ENCODE measurements around the gene SCAPER.
A peak's percentile ranks its signal among the peaks of the same experiment; 100 is the strongest.

The SCAPER gene, protein sequence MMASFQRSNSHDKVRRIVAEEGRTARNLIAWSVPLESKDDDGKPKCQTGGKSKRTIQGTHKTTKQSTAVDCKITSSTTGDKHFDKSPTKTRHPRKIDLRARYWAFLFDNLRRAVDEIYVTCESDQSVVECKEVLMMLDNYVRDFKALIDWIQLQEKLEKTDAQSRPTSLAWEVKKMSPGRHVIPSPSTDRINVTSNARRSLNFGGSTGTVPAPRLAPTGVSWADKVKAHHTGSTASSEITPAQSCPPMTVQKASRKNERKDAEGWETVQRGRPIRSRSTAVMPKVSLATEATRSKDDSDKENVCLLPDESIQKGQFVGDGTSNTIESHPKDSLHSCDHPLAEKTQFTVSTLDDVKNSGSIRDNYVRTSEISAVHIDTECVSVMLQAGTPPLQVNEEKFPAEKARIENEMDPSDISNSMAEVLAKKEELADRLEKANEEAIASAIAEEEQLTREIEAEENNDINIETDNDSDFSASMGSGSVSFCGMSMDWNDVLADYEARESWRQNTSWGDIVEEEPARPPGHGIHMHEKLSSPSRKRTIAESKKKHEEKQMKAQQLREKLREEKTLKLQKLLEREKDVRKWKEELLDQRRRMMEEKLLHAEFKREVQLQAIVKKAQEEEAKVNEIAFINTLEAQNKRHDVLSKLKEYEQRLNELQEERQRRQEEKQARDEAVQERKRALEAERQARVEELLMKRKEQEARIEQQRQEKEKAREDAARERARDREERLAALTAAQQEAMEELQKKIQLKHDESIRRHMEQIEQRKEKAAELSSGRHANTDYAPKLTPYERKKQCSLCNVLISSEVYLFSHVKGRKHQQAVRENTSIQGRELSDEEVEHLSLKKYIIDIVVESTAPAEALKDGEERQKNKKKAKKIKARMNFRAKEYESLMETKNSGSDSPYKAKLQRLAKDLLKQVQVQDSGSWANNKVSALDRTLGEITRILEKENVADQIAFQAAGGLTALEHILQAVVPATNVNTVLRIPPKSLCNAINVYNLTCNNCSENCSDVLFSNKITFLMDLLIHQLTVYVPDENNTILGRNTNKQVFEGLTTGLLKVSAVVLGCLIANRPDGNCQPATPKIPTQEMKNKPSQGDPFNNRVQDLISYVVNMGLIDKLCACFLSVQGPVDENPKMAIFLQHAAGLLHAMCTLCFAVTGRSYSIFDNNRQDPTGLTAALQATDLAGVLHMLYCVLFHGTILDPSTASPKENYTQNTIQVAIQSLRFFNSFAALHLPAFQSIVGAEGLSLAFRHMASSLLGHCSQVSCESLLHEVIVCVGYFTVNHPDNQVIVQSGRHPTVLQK (N-terminal part only)

DNA sequence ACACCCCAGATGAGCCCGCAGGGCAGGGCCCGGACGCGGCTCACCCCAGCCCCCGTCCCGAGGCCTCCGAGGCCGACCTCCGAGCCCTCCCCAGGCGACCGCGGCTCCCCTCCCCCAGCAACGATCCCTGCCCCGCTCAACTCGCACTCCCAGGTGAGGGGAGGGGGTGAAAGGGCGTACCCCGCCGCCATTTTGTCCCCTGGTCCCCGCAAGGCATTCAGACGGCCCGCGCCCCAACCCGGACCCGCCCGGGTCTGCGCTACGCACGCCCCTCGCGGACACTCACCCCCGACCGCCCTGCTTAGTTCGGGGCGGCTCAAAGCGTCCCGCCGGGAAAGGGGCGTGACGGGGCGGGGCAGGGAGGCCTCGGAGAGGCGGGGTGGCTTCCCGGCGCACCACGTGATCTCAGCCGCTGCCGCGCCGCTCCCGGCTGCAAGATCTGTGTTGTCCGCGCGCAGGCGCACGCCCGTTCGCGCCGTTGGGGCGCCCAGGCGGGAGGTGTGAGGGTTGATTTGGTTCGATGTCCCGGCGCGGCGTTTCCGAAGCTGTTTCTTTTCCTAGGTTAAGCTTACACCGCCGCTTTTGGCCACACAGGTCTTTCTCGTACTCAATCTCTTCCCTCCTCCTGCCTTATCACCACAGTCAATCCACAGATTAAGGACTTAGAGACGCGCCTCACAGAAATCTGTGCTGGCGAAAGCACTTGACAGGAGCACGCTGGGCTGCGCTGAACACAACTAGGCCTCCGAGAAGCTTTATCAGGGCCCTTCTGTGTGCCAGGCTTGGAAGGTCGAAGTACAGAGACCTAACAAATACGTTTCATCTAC is at the start of gene SCAPER:
SCAPER (minus strand) TSS at position 328 of the 827 bp plus-strand sequence. CDS start 21,523 bp downstream, outside the sequence.
- DNase-seq: peak; percentile 92

DNA sequence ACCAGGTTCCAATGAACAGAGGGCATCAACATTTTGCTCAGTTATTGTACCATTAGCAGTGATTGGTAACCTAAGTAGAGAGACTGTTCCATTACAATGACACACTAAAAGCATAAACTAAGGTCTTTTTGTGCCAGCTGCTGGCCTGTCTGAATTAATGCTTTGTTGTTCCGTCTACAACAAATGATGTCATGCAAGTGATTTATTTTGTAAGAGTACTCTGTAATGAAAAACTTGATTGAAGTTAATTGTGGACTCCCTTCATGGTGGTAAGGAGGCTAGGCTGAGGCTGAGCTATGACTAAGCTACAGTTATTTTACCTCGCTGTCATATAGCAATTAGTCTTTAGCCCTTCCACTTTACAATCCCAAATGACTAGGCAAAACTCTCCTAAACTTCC is 49.6 kb upstream of the SCAPER start:
- DNase-seq: no peak

DNA sequence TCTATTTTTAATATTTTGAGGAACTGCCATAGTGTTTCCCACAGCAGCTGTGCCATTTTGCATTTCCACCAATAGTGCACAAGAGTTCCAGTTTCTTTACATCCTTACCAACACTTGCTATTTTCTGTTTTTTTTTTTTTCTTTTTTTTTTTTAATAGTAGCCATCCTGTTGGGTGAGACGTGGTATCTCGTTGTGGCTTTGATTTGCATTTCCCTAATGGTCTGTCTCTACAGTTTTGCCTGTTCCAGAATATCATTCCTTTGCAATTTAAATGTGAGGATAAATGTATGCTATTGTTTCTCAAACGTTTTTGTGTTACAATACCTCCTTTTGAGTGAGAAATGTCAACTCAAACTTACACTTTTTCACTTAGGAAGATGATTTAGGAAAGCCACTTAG is 48.8 kb upstream of the SCAPER start:
- no peak for DNase-seq

DNA sequence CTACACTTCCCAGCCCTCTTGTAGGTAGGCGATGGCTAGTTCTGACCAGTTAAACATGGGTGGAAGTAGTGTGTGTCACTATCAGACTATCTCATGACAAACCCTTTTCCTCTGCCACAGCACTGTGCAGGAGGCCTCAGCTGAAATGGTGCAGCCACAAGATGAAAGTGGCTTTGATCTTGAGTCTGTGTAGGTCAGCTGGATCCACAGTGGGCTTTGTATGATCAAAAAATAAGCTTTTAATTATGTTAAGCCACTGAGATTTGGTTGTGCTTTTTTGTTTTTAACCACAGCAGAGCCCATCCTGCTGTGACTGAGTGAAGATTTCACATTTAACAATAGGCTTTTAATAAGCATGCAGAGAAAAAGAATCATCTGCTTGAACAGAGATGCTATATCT is 46.1 kb upstream of the SCAPER start:
- no peak for DNase-seq

DNA sequence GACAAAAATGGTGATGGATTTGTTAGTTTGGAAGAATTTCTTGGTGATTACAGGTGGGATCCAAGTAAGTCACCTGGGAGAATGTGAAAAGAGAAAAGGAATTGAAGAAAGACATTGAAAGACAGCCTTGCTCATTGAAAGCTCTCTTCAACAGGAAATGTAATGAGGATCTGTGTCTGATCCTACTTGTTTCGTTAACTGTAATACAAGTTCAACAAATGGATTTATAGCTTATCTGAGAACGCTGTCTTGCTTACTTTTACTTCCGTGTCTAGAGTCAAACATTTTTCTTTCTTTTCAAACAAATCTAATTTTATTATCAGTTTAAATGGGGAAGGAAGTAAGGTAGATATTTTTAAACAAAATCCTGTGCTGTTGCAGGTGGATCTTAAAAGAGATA is 42.3 kb upstream of the SCAPER start:
- no peak for DNase-seq

DNA sequence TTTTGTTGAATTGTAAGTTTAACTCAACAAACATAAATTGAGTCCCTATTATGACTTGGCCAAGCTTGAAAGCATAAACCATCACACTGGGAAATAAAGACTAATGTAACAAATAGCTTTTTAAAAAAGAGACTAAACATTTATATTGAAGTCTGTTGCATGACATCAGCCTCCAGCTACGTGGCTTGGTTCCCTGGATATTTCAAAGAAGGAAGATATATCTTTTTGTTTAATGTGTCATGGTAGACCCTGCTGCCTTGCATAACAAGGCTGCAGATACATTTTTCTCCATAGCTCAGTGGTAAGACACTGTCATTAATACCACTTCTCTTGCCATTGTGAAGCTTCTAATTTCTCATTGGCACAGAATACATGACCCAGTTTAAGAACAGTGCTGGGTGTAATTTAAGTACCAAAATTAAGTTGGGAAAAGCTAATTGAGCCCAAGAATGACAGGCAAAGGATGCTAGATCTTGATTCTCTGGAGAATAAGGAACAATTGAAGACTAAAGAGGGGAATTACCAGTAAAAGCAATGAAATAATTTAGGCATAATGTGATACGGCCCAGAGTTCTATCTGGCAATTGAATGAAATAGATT is 40.5 kb upstream of the SCAPER start:
- no peak for DNase-seq

DNA sequence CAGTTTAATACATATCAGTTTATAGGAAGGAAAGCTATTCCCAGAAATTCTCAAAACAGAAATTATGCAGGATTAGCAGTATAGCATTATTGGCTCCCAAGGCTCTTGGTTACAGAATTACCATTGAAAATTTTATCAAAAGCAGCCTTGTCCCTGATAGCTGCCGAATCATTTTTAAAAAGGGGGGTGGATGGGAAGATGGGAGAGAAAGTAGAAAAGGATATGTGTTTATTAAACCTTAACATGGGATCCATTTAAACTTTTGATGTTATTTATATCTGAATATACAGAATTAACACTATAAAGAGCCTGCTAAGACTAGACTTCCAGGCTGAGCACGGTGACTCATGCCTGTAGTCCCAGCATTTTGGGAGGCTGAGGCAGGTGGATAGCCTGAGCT is 37.2 kb upstream of the SCAPER start:
- DNase-seq: no peak

DNA sequence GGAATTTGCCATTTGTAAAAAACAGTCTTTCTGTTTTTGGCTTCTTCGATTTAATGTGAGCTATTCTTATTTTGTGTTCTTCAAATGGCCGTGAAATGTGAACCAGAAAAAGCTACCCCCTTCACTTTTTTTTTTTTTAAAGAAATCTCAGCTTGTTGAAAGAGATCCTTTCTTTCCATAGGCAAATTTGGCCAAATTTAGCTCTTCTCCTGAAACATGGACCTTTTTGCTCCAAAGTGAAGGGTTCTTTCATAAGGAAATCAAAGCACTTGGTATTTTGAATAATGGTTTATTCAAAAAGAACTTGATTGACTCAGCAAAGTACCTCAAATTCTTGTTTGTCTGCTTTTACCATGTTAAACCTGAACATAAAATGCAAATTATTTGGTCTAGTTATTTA is 36.5 kb upstream of the SCAPER start:
- DNase-seq: no peak

DNA sequence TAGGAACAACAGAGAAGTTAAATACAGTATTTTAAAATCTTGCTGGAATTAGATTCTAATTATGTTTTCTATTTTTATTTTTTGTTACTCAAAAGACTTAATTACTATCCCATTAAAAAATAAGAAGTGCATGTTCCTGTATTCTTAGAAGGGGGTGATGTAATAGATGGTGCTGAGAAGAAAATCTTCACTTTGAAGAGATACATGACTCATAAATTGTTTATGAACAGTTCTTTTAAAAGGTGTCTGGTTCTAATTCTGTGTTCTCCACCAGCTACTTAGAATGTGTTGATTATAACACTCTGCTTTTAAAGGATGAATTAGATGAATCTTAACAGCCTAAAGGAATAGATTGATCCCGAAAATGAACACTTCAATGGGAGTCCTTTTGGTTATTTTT is 34.6 kb upstream of the SCAPER start:
- no peak for DNase-seq

DNA sequence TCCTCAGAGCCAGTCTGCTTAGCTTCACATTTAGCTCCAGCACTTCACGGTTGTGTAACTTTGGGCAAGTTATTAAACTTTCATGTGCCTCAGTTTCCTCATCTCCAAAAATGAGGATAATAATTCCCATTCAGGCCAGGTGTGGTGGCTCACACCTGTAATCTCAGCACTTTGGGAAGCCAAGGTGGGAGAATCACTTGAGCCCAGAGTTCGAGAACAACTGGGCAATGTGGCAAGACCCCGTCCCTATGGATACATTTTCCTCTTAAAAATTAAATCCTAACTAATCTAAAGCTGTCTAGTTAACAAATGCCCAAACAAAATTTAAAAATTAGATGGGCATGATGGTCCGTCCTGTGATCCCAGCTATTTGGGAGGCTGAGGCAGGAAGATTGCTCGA is 33.6 kb upstream of the SCAPER start:
- DNase-seq: no peak

DNA sequence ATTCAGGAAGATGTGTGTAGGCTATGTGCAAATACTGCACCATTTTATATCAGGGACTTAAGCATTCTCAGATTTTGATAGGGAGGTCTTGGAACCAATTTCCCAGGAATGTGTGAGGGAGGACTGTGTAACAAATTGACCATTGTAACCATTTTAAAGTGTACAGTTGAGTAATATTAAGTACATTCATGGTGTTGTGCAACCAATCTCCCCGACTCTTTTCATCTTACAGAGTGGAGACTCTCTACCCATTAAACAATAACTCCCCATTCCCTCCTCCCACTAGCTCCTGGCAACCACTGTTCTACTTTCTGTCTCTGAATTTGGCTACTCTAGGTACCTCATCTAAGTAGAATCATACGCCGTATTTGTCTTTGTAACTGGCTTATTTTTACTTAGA is 31.5 kb upstream of the SCAPER start:
- DNase-seq: no peak

DNA sequence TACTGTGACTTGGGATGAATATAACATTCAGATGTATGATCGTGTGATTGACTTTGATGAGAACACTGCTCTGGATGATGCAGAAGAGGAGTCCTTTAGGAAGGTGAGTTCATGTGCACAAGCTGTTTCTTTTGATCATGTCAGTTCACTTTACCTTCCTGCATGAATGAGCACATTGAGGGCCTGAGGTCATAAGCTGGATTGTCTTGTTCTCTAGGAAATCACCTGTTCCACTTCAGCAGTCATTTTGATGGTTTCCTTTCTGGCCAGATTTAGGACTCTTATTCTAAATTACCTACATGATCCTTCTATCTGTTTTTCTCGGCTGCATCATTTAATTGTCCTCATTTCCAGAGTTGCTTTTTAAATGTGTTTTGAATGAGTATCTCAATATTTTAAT is 30.5 kb upstream of the SCAPER start:
- DNase-seq: no peak

DNA sequence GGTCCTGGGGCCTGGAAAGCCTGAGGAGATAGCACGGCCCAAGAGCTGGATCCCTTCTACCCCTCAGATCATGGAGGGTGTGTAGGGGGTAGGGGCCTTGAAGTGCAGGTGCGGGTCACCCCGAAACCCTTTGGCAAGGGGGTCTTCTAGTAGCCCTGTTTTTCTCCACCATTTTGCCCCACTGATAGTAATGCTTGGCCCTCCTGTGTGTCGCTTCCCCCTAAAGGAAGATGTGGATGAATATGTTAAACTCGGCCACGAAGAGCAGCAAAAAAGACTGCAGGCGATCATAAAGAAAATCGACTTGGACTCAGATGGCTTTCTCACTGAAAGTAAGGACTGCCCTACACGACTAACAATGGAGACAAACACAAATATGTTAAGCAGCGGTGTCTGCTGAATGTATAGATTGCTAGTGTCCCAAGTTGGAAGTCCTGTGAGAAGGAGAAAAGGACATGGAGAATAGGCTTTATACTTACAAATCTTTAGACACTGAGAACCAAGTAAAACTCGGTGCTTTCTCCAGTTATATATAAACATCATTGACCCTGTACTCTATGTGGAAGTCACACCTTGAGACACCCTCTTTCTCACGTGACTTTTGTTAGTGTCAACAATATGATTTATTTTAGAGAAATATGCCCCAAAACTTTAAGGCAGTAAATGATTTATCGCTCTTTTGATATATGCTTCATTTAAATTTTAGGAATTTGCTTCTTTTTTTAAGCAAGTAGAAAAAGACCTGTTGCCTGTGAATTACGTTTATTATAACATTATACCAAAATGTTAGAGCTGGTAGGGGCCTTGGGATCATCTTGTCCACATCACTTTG is 27.2 kb upstream of the SCAPER start:
- DNase-seq: no peak

DNA sequence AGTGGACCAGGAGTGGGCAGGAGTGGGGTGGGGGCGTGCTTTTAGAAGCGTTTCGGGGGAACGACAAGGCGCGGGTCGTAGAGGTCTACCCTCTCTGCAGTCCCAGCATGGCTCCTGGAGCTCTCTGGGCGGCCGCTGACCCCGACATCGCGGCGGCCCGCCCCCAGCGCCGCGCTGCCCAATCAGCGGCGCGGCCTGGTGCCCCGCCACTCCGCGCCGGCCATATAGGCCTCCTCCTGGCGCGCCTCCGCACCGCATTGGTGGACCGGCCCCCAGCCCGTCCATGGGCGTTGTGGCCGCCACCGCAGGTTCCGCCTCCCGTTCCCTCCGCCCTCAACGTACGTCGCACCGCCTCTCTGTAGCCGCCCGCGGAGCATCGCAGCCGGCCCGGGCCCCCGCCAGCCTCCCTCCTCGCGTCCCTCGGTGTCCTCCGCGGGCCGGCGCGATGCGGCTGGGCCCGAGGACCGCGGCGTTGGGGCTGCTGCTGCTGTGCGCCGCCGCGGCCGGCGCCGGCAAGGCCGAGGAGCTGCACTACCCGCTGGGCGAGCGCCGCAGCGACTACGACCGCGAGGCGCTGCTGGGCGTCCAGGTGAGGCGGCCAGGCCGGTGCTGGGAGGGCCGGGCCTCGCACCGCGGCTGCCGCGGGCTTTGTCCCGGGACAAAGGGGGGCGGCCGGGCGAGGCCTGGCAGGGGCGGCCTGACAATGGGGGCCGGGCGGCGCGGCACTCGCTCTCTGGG is 26.4 kb upstream of the SCAPER start, which contains the start of gene RCN2:
RCN2 (plus strand) TSS at position 353 of the 738 bp plus-strand sequence; CDS start at position 446, 93 bp downstream.
- DNase-seq: peak; percentile 93

DNA sequence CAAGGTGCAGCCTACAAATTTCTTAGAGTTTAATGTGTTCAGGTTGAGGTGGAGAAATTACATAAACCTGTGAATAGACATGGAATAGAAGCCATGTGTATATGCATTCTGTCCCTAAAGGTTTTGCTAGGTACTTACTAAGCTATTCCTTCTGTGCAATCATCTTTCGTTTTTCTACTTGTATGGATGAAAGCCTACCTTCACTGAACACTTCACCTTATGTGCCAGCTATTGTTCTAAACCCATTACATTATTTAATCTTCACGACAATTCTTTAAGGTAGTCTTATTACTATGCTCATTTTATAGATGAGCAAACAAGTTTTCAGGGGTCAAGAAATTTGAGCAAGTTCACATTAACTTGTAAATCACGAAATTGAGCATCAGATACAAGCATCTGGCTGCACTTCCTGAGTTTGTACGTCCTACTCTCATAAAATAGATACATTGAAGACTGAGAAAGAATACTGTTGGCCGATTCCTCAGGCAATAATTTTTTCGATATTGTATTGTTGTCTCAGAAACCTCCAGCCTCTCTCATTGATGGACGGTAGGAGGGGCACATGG is 25.8 kb upstream of the SCAPER start:
- DNase-seq: no peak

DNA sequence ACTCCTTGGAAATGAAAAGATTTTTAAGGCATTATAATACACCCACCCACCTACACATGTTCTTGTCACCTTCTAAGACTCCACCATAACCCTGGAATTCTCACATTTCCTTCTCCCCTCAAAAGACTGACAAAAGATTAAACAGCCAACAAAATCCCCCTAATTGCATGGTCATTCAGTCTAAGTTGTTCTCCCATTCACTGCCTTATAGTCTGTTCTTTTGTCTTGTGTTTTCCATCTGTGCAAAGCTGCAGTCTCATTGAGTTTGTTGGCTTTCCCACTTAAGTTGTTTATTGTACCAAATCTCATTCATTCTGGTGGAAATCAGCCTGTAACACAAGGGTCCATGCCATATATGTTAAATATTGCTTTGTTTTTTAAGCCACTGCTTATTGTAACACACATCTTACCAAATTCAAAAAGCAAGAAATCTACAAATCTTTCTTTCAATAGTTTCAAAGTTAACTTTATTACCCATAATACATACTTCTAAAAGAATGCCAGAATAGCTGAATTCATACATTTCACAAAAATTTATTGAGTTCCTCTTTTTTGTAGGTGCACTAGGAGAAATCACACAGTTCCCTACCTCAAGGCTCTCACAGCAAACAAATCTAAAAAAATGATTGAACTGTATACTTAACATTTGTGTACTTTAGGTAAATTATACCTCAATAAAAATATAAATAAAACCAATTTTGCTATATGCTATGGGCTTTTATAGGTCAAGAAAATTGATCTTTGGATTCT is 24.0 kb upstream of the SCAPER start:
- no peak for DNase-seq

DNA sequence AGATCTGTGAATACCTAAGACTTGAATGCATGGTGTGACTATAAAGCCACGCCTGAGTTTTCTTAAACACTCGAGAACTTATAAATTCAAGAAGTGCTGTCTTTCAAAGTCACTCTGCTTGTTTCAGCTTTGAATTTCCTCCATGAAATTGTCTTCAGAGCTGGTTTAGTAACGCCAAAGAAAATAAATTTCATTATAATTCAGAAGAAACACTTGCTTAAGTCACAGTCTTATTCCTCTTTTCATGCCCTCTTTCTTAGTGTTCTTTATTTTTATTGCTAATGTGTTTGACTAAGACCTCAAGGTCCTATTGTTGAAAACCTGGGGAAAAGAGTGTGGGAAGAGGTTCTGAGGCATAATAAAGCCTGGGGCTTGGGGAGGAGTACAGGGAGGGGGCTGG is 23.1 kb upstream of the SCAPER start:
- no peak for DNase-seq

DNA sequence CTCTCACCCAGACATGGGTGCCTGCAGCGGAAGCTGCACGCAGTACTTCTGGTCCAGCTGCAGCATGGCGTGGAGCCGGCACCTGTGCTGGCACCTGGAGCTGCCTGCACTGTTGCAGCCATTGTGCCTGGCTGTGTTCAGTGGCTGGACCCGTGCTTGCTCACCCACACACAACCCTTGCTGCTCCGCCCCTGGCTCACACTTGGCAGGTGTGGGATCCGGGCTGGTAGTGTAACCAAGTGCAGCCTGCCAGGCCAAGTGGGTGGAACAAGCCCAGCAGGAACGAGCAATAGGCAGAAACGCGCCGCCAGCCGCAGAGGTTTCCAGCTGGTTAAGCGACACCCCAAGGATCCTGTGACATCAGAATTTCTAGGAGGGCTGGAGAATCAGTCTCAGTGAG is 11.2 kb upstream of the SCAPER start:
- no peak for DNase-seq

DNA sequence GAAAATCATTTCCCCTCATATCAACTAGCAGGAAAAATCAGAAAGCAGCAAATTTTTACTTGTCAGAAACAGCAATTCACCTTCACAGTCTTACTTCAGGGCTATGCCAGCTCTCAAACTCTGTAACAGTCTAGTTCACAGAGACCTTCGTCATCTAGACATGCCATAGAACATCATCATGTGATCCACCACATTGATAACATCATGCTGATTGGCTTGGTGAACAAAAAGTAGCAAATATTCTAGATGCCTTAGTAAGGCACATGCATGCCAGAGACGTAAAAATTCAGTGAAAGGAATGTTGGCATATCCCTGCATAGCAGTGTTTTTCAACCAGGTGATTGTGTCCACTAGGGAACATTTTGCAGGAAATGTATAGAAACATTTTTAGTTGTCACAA is 8.6 kb upstream of the SCAPER start:
- no peak for DNase-seq

Measured in stimulated activated CD4-positive, alpha-beta T cell treated with anti-CD3 and anti-CD28 coated beads, Interleukin-1b, Interleukin-23, amount 100 ng/mL, for 48 hours (primary cell).